Prostate gland (tissue), 2 donors: ENCODE measurements around the gene APOBEC4. TPM values are rescaled to one million over a fixed set of nuclear protein-coding genes. Genes with fewer than 3 reads are reported as not detected.

Source experiments
- DNase-seq: peaks from one replicate; pipeline ENCODE4 v3.0.0-alpha.2; 2019; ENCODE audit warnings: low spot score
- H3K27ac ChIP-seq, 2 donors: fragments of 200-600 bp; sonication (generic); 2 replicates each; pipeline ENCODE4 v1.5.1; 2017 to 2019
- H3K27me3 ChIP-seq: fragments of 200-600 bp; sonication (generic); replicated peaks from 2 replicates; pipeline ENCODE4 v1.5.1; 2019; ENCODE audit not compliant: insufficient read depth
- H3K36me3 ChIP-seq, 2 donors: fragments of 200-600 bp; sonication (generic); 1 replicate in 1 of 2; 2 replicates in 1 of 2; pipeline versions ENCODE4 v1.5.1 to v1.8.1; 2017 to 2019
- H3K4me1 ChIP-seq: fragments of 200-600 bp; sonication (generic); replicated peaks from 2 replicates; pipeline ENCODE4 v1.5.1; 2019
- H3K4me3 ChIP-seq, 2 donors: fragments of 200-600 bp; sonication (generic); 2 replicates each; pipeline ENCODE4 v1.5.1; 2017 to 2019
- H3K9me3 ChIP-seq: fragments of 200-600 bp; sonication (generic); 2 replicates; pipeline ENCODE4 v1.5.1; 2017
- POLR2A ChIP-seq: fragments of 450-650 bp; IDR thresholded peaks from one replicate; pipeline ENCODE4 v1.6.1; 2016; ENCODE audit warnings: antibody characterized with exemption, mild to moderate bottlenecking
- POLR2AphosphoS5 ChIP-seq: sonication (generic); formaldehyde crosslinking; IDR thresholded peaks from one replicate; pipeline ENCODE4 v1.6.1; 2017; ENCODE audit warnings: antibody characterized with exemption
- WGBS: methylation state at CpG from one replicate; pipeline ENCODE4 v1.1.5; 2018; 5-methylcytosine and 5-hydroxymethylcytosine counted together
- intact Hi-C: fragments of 100-400 bp; cut with DNase I; formaldehyde crosslinking; loops from one replicate; pipeline ENCODE4 v1.14.2; 2022
- total RNA-seq, 2 donors: library from RNA; depleted of rRNA; stranded (reverse); fragments of >200 nt; gene quantifications; one replicate each; pipeline ENCODE4 v1.1.0, GENCODE V29; 2016
- TF ChIP-seq, protein P1 (sequence below), 4 experiments: fragments of 200-600 bp in 2 of 4; fragments of 450-650 bp in 2 of 4; sonication (generic) in 2 of 4; IDR thresholded peaks; 1 replicate in 3 of 4; 2 replicates in 1 of 4; pipeline ENCODE4 v1.5.1; 2016 to 2019; ENCODE audit warnings: antibody characterized with exemption in 4 of 4, mild to moderate bottlenecking in 2 of 4, moderate library complexity in 2 of 4

The APOBEC4 gene
- total RNA-seq, 2 donors from 2014 or later: 0.34 TPM; not detected in 1

DNA sequence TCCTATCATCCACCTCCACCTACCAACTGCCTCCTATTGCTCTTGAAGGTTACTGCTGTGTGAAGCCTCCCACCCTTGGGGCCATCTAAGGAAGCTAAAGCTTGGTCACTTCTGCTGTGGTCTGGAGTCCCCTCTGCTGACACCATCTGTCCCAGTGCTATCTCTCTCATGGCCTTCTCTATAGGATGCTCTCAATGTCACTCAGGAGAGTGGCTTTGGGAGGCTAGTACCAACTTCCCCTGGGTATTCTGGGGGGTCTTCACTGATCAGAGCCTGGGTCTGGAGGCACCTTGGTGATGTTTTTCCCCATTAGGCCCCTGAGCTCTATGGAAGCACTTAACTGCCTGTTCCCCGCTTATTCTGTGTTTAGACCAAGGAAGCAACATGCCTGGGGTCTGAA is 50.6 kb downstream of the APOBEC4 start:
- 100% methylated on average over 1 of the region's 1 CpG for WGBS
- TF ChIP-seq, protein P1, sequence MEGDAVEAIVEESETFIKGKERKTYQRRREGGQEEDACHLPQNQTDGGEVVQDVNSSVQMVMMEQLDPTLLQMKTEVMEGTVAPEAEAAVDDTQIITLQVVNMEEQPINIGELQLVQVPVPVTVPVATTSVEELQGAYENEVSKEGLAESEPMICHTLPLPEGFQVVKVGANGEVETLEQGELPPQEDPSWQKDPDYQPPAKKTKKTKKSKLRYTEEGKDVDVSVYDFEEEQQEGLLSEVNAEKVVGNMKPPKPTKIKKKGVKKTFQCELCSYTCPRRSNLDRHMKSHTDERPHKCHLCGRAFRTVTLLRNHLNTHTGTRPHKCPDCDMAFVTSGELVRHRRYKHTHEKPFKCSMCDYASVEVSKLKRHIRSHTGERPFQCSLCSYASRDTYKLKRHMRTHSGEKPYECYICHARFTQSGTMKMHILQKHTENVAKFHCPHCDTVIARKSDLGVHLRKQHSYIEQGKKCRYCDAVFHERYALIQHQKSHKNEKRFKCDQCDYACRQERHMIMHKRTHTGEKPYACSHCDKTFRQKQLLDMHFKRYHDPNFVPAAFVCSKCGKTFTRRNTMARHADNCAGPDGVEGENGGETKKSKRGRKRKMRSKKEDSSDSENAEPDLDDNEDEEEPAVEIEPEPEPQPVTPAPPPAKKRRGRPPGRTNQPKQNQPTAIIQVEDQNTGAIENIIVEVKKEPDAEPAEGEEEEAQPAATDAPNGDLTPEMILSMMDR (IDR thresholded peaks at IDR 0.05): no peak
- TF ChIP-seq POLR2A: no peak
- no peak for TF ChIP-seq POLR2AphosphoS5

DNA sequence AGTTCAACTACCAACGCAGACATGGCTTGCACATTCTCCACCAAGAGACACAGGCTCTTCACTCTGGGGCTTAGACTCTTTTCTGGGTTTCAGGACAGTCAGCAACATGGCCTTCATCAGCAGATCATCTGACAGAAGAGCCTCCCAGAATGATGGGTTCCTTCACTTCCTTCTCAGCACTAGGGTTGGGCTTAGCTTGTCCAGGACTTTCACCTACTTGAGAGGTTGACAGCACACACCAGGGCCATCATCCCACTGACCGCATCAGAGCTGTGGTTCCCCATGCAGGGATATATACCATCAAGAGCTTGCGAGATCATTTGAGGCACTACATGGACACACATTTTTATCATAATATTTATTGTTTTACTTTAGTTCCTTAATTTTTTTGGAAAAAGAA is 52.5 kb downstream of the APOBEC4 start:
- Histone ChIP-seq H3K27me3 (no peaks in the 10 kb centered on the region), H3K4me1 (no peaks in the 10 kb centered on the region), H3K4me3 (no peak overlapping the region), H3K27ac (no peak overlapping the region), H3K9me3 (no peaks in the 10 kb centered on the region), H3K36me3 (no peaks in the 10 kb centered on the region)
- intact Hi-C loops: loop anchor here (10.0 kb wide), 1 partner anchor 316 kb away; no protein-coding TSS in a partner anchor
- DNase-seq: no peak
- TF ChIP-seq, protein P1 (IDR thresholded peaks at IDR 0.05): no peak
- no peak for TF ChIP-seq POLR2AphosphoS5
- no peak for TF ChIP-seq POLR2A
- WGBS: 95% methylated on average over 3 of the region's 3 CpGs

More for the DNA sequence above, 50.6 kb downstream of the APOBEC4 start:
- H3K36me3 ChIP-seq: no peaks in the 10 kb centered on the region
- intact Hi-C loops: loop anchor here (10.0 kb wide), 1 partner anchor 318 kb away; no protein-coding TSS in a partner anchor
- H3K9me3 ChIP-seq: no peaks in the 10 kb centered on the region
- no peaks in the 10 kb centered on the region for H3K4me1 ChIP-seq
- no peak overlapping the region for H3K4me3 ChIP-seq
- H3K27me3 ChIP-seq: no peaks in the 10 kb centered on the region
- DNase-seq: no peak
- H3K27ac ChIP-seq: no peak overlapping the region

DNA sequence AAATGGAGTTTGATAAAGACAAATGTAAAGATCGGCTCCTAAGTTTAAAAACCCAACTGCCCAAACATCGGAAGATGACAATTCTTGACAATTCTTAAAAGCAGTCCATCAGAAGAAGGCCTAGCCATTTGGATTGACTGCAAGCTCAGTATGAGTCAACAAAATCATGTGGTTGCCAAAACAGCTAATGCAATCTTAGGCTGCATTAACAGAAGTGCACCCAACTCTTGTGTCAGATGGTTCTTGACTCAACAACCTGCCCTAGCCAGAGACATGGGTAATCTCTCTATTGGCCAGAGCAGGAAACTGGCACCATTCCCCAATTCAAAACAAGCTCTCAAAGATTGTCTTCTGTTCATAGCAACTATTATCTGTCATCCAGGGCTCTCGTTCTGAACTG is 53.0 kb downstream of the APOBEC4 start:
- Histone ChIP-seq H3K36me3 (no peaks in the 10 kb centered on the region), H3K27ac (no peak overlapping the region), H3K9me3 (no peaks in the 10 kb centered on the region), H3K4me3 (no peak overlapping the region), H3K4me1 (no peaks in the 10 kb centered on the region), H3K27me3 (no peaks in the 10 kb centered on the region)
- intact Hi-C loops: loop anchor here (10.0 kb wide), 1 partner anchor 315 kb away; no protein-coding TSS in a partner anchor
- no peak for DNase-seq
- TF ChIP-seq, protein P1 (IDR thresholded peaks at IDR 0.05): no peak
- no peak for TF ChIP-seq POLR2AphosphoS5
- TF ChIP-seq POLR2A: no peak
- 90% methylated on average over 3 of the region's 3 CpGs for whole genome bisulfite sequencing

DNA sequence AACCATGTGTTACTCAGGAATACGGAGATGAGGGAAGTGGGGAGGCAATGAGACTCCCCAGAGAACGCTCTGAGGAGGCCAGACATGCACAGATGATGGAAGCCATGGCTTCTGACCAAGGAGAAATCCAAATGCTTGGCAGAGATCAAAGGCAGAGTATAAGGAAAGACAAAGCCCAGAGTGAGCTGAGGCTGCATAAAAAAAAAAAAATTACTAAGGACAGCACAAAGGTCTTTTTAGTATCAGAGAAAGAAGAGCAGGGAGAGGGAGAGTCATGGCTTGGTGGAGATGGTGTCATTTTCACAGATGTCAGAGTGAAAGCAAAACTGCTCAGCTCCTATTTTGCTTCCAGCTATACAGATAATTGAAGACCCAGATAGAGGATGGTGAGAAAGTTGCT is 54.7 kb downstream of the APOBEC4 start:
- Histone ChIP-seq H3K9me3 (no peaks in the 10 kb centered on the region), H3K27ac (no peak overlapping the region), H3K36me3 (no peaks in the 10 kb centered on the region), H3K27me3 (no peaks in the 10 kb centered on the region), H3K4me1 (no peaks in the 10 kb centered on the region), H3K4me3 (no peak overlapping the region)
- DNase-seq: no peak
- WGBS: 21% methylated on average over 2 of the region's 2 CpGs
- intact Hi-C loops: no loop called here
- TF ChIP-seq POLR2A: no peak
- TF ChIP-seq, protein P1 (IDR thresholded peaks at IDR 0.05): no peak
- TF ChIP-seq POLR2AphosphoS5: no peak

DNA sequence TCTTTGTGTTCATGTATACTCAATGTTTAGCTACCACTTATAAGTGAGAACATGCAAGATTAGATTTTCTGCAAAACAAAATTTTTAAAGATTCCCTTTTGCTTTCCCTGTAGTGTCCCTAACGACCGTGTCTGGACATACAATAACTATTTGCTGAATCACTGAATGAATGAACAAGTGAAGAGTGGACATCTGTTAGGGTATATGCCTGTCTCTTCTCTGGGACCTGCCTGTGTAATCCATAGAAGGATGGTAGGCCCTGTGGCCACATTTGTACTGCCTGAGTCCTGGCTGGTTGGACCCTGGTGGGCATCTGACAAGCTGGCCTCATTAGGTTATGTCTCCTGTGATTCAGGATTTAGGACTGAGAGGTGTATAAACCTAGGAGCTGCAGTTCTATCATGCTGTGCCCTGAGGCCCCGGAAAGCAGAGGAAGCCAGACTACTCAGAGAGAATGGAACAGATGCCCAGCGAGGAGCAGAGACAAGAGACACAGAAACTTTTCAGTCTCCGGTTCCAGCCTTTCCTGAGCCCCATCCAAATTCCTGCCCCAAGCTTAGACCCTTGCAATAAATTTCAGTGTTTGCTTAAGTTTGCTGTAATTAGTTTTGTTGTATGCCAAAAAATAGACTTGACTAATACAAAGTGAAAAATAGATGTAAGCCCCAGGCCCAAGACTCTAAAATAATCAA is 55.3 kb downstream of the APOBEC4 start:
- Histone ChIP-seq H3K4me1 (no peaks in the 10 kb centered on the region), H3K9me3 (no peaks in the 10 kb centered on the region), H3K27me3 (no peaks in the 10 kb centered on the region), H3K4me3 (no peak overlapping the region), H3K27ac (no peak overlapping the region), H3K36me3 (no peaks in the 10 kb centered on the region)
- 42% methylated on average over 5 of the region's 5 CpGs for WGBS
- DNase-seq: no peak
- intact Hi-C loops: no loop called here
- TF ChIP-seq, protein P1 (IDR thresholded peaks at IDR 0.05): no peak
- TF ChIP-seq POLR2A (no peak), POLR2AphosphoS5 (no peak)
